Right cardiac atrium (tissue), 5 donors: Measurements from ENCODE around the gene ADGRV1. TPM values are rescaled to one million over a fixed set of nuclear protein-coding genes. Genes with fewer than 3 reads are reported as not detected.

Source experiments
- ATAC-seq, 2 donors: fragments of 200-7000 bp; cut with Tn5 transposase; one replicate each; pipeline versions ENCODE4 v1.8.0 to v1.9.1; 2020; ENCODE audit warnings: moderate library complexity in 2 of 2, mild to moderate bottlenecking in 1 of 2
- DNase-seq, 3 donors: peaks; one replicate each; pipeline ENCODE4 v3.0.0-alpha.2; 2020
- H3K27ac ChIP-seq: one replicate; pipeline ENCODE4 v1.5.1; 2013; ENCODE audit warnings: mild to moderate bottlenecking, low read length, control low read depth, moderate library complexity
- H3K27me3 ChIP-seq: one replicate; pipeline ENCODE4 v1.6.1; 2013; ENCODE audit not compliant: control insufficient read depth, insufficient read depth
- H3K4me1 ChIP-seq: one replicate; pipeline ENCODE4 v1.6.1; 2013; ENCODE audit warnings: low read length; ENCODE audit not compliant: control insufficient read depth, insufficient read depth
- H3K4me3 ChIP-seq: one replicate; pipeline ENCODE4 v1.5.1; 2013; ENCODE audit warnings: low read length, control low read depth
- H3K9me3 ChIP-seq: one replicate; pipeline ENCODE4 v1.6.1; 2013; ENCODE audit warnings: low read length; ENCODE audit not compliant: control insufficient read depth
- WGBS: extraction: QIAGEN DNeasy Blood & Tissue Kit; methylation state at CpG from one replicate; pipeline ENCODE4 v1.1.7; 2013; 5-methylcytosine and 5-hydroxymethylcytosine counted together
- intact Hi-C, 4 donors: fragments of 100-400 bp; cut with DNase I; formaldehyde crosslinking; loops; one replicate each; pipeline versions ENCODE4 v1.11.0 to v1.14.0; 2022 to 2023
- polyA plus RNA-seq: library from polyadenylated mRNA; stranded (reverse); fragments of 200-250 nt; gene quantifications from one replicate; pipeline ENCODE4 v1.2.3, GENCODE V29; 2013
- total RNA-seq, 4 donors: library from RNA; stranded (reverse); fragmentation: NEBNext Ultra II Directional; extraction: Animal tissue kit (Norgen Biotek cat#: 25700); gene quantifications; one replicate each; pipeline ENCODE4 v1.2.1, GENCODE V29; 2021
- donor health status: healthy with polysubstance abuse.
- donor health status: DM: no; HTN: yes; CAD: no.
- donor health status: DM: no; HTN: no; CAD: no.
- donor health status: DM: no; HTN: yes; CAD: no; lungs with severe emphysema.
- donor health status: DM: yes; HTN: yes; CAD: no.

The ADGRV1 gene
- total and polyA plus RNA-seq, 5 donors: 0.05 to 1.1 (median 0.37) TPM

GRCh38 chr5:91136271-91136670 lies 577.7 kb downstream of the ADGRV1 start:
- intact Hi-C loops: no loop called here
- H3K9me3 ChIP-seq: no peaks in the 10 kb centered on the region
- no peaks in the 10 kb centered on the region for H3K4me1 ChIP-seq
- ATAC-seq: no peak
- WGBS: 86% methylated on average over 1 of the region's 1 CpG
- no peak overlapping the region for H3K4me3 ChIP-seq
- no peak overlapping the region for H3K27ac ChIP-seq
- no peaks in the 10 kb centered on the region for H3K27me3 ChIP-seq
- DNase-seq: no peak

DNA sequence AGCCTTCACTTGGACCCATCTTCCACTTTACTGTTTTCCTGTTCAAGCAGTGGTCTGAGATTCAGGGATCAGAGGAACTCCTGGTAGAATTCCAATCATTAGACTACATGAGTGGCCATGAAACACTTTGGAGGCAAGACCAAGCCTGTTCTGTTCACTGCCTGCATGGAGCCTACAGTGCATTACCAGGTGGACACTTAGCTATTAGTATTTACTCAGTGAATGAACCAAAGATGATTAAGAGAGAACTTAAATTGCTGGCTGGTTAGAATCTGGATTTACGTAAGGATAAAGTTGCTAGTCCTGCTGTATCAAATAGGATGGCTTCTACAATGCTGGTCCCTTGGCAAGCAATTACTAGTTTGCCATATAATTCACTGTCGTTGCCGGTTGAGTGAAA lies 579.0 kb downstream of the ADGRV1 start:
- intact Hi-C loops: no loop called here
- no peak overlapping the region for H3K27ac ChIP-seq
- no peaks in the 10 kb centered on the region for H3K27me3 ChIP-seq
- no peak overlapping the region for H3K4me3 ChIP-seq
- WGBS: 96% methylated on average over 3 of the region's 3 CpGs
- DNase-seq (no peak), ATAC-seq (no peak)
- peaks cover 4% of the 10 kb centered on the region for H3K4me1 ChIP-seq
- H3K9me3 ChIP-seq: no peaks in the 10 kb centered on the region

- intact Hi-C loops: no loop called here
- Histone ChIP-seq H3K9me3 (no peaks in the 10 kb centered on the region), H3K4me3 (no peak overlapping the region), H3K27ac (no peak overlapping the region), H3K4me1 (peaks cover 4% of the 10 kb centered on the region), H3K27me3 (no peaks in the 10 kb centered on the region)
- no peak for DNase-seq
- ATAC-seq: peak in 1 of 2 donors; percentile 39
These were observed 581.1 kb downstream of the ADGRV1 start for GRCh38 chr5:91139572-91140200.

DNA sequence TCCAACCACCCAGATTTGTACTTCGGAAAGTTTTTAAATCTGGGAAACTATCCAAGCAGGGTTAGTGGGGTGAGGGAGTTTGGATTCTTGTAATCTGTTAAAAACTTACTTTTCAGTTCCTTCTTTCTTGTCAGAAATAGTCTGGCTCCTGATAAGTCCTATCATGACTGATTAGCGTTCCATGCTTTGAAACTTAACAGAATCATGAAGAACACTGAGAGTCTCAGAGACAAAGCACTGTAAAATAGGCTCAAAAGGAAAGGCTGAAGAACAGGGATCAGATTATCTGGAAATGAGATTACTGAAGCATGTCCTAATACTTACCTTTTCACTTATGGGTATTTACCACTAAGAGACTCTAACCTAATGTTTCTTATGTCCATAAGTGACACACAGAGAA lies 582.1 kb downstream of the ADGRV1 start:
- intact Hi-C loops: no loop called here
- peaks cover 4% of the 10 kb centered on the region for H3K4me1 ChIP-seq
- no peaks in the 10 kb centered on the region for H3K9me3 ChIP-seq
- no peaks in the 10 kb centered on the region for H3K27me3 ChIP-seq
- 50% methylated on average over 2 of the region's 2 CpGs for WGBS
- H3K4me3 ChIP-seq: no peak overlapping the region
- no peak for ATAC-seq
- DNase-seq: no peak
- no peak overlapping the region for H3K27ac ChIP-seq

GRCh38 chr5:91141642-91142041 lies 583.0 kb downstream of the ADGRV1 start:
- WGBS: 70% methylated on average over 4 of the region's 4 CpGs
- no peak overlapping the region for H3K27ac ChIP-seq
- H3K4me3 ChIP-seq: no peak overlapping the region
- peak in 1 of 2 donors; percentile 45 for ATAC-seq
- no peaks in the 10 kb centered on the region for H3K9me3 ChIP-seq
- H3K4me1 ChIP-seq: peaks cover 4% of the 10 kb centered on the region
- H3K27me3 ChIP-seq: no peaks in the 10 kb centered on the region
- no peak for DNase-seq
- intact Hi-C loops: no loop called here

- intact Hi-C loops: no loop called here
- H3K4me1 ChIP-seq: peaks cover 4% of the 10 kb centered on the region
These were observed 583.8 kb downstream of the ADGRV1 start for GRCh38 chr5:91142386-91142785.

GRCh38 chr5:91142819-91143218 lies 584.2 kb downstream of the ADGRV1 start:
- peak in 2 of 3 donors; percentile 39 to 55 for DNase-seq
- peak in 1 of 2 donors; percentile 49 for ATAC-seq
- peaks cover 4% of the 10 kb centered on the region for H3K4me1 ChIP-seq
- H3K9me3 ChIP-seq: no peaks in the 10 kb centered on the region
- intact Hi-C loops: no loop called here
- H3K4me3 ChIP-seq: no peak overlapping the region
- 92% methylated on average over 8 of the region's 8 CpGs for WGBS
- no peaks in the 10 kb centered on the region for H3K27me3 ChIP-seq
- H3K27ac ChIP-seq: no peak overlapping the region

More at GRCh38 chr5:91142386-91142785, 583.8 kb downstream of the ADGRV1 start:
- Histone ChIP-seq H3K9me3 (no peaks in the 10 kb centered on the region), H3K27ac (no peak overlapping the region), H3K27me3 (no peaks in the 10 kb centered on the region), H3K4me3 (no peak overlapping the region)
- WGBS: 65% methylated on average over 4 of the region's 4 CpGs
- peak in 1 of 2 donors; percentile 60 for ATAC-seq
- no peak for DNase-seq

GRCh38 chr5:91143840-91144239 lies 585.2 kb downstream of the ADGRV1 start:
- Histone ChIP-seq H3K27ac (no peak overlapping the region), H3K4me1 (peaks cover 4% of the 10 kb centered on the region)

DNA sequence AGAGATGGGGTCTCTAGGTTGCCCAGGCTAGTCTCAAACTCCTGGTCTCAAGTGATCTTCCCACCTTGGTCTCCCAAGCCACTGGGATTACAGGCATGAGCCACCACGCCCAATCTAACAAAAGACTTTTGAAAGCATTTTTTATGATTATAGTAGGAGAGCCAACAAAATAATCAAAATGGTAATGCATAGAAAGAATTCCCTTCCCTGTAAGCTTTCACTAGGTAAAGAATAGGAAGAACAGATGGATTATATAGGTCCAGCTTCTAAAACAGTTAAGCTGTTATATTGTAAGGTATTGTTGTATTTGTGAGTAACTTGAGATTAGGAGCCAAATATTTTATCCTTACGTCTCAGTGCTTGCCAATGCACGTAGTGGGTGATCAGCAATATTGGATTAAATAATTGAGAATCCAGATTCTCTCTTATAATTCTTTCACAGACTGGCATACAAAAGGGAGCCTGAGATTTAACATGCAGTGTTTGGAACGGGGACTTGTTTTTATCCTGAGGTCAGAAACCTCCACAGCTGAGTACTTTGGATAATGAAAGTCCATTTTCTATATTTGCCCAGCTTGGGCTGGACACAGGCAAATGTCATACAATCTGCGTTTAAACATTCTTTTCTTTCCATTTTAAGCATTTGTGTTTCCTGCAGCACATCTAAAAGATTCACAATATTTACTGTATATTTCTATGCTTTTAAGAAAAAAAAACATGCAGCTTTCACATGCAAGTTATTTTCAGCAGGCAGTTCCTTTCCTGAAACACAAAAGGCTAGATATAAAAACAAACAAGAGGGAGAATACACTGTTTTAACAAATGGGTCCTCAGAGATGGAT lies 586.1 kb downstream of the ADGRV1 start:
- DNase-seq: no peak
- no peak overlapping the region for H3K27ac ChIP-seq
- peaks cover 4% of the 10 kb centered on the region for H3K4me1 ChIP-seq
- no peaks in the 10 kb centered on the region for H3K27me3 ChIP-seq
- 35% methylated on average over 5 of the region's 5 CpGs for WGBS
- peak in 1 of 2 donors; percentile 56 for ATAC-seq
- H3K4me3 ChIP-seq: peak overlapping the region; percentile 22
- intact Hi-C loops: no loop called here
- no peaks in the 10 kb centered on the region for H3K9me3 ChIP-seq

More at GRCh38 chr5:91143840-91144239, 585.2 kb downstream of the ADGRV1 start:
- 100% methylated on average over 2 of the region's 2 CpGs for WGBS
- intact Hi-C loops: no loop called here
- H3K4me3 ChIP-seq: no peak overlapping the region
- no peaks in the 10 kb centered on the region for H3K27me3 ChIP-seq
- DNase-seq (peak in 1 of 3 donors; percentile 39), ATAC-seq (no peak)
- no peaks in the 10 kb centered on the region for H3K9me3 ChIP-seq

DNA sequence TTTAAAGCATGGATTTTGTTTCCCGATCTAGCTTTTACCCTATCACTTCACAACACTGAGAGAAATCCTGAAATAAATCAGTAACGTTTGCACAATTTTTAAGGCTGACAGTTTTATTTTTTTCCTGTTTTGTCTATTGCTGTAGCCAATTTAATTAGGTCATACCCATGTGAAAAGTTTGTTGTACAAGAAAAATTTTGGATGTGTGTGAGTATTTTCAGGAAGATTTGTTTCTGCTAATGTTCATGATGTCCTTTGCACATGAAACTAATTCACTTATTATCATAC lies 586.7 kb downstream of the ADGRV1 start:
- Histone ChIP-seq H3K9me3 (no peaks in the 10 kb centered on the region), H3K27me3 (no peaks in the 10 kb centered on the region), H3K4me1 (peaks cover 4% of the 10 kb centered on the region), H3K27ac (no peak overlapping the region), H3K4me3 (no peak overlapping the region)
- intact Hi-C loops: no loop called here
- ATAC-seq (no peak), DNase-seq (no peak)
- 22% methylated on average over 2 of the region's 2 CpGs for WGBS

DNA sequence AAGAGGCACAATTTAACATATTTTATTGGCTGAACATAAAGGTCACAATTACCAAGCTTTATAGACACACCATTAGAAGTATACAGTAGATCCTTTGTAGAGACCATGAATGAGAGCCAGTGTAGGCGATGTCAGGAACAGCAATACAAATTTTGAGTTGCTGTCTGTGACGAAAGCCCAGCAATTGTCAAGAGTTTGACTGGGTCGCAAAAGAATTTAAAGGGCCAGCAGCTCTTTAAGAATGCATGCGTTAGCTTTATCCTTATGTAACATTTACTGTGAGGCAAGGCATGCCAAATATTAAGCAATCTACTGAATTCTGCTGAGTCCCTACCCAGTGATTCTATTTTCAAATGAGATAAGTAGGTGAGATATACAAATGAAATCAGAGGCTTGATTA lies 587.6 kb downstream of the ADGRV1 start:
- Histone ChIP-seq H3K4me1 (peaks cover 4% of the 10 kb centered on the region), H3K27ac (no peak overlapping the region), H3K4me3 (no peak overlapping the region), H3K27me3 (no peaks in the 10 kb centered on the region), H3K9me3 (no peaks in the 10 kb centered on the region)
- 47% methylated on average over 4 of the region's 4 CpGs for WGBS
- no peak for DNase-seq
- no peak for ATAC-seq
- intact Hi-C loops: no loop called here
